Gastrocnemius medialis (tissue), 4 donors: Measurements from ENCODE around the gene RHOF. TPM values are rescaled to one million over a fixed set of nuclear protein-coding genes. Genes with fewer than 3 reads are reported as not detected.

Source experiments
- ATAC-seq, 2 donors: fragments of 150-250 bp; one replicate each; pipeline ENCODE4 v1.9.1; 2016
- DNase-seq, 2 donors: peaks; one replicate each; pipeline ENCODE4 v3.0.0-alpha.2; 2019
- H3K27ac ChIP-seq, 4 donors: fragments of 200-600 bp; sonication (generic); 1 replicate in 1 of 4; 2 replicates in 3 of 4; pipeline ENCODE4 v1.5.1; 2016 to 2018; ENCODE audit warnings: mild to moderate bottlenecking in 2 of 4, moderate library complexity in 1 of 4
- H3K27me3 ChIP-seq, 3 donors: fragments of 200-600 bp; sonication (generic) in 2 of 3; 1 replicate in 1 of 3; 2 replicates in 2 of 3; pipeline versions ENCODE4 v1.5.1 to v1.6.0; 2016 to 2019; ENCODE audit warnings: mild to moderate bottlenecking in 1 of 3, moderate library complexity in 1 of 3
- H3K36me3 ChIP-seq, 2 donors: fragments of 200-600 bp; sonication (generic) in 1 of 2; one replicate each; pipeline ENCODE4 v1.5.1; 2017 to 2018
- H3K4me1 ChIP-seq, 2 donors: fragments of 200-600 bp; sonication (generic) in 1 of 2; one replicate each; pipeline ENCODE4 v1.5.1; 2016 to 2017; ENCODE audit warnings: mild to moderate bottlenecking in 2 of 2
- H3K4me3 ChIP-seq, 4 donors: fragments of 200-600 bp; sonication (generic) in 3 of 4; 1 replicate in 1 of 4; 2 replicates in 3 of 4; pipeline ENCODE4 v1.5.1; 2016 to 2019; ENCODE audit warnings: mild to moderate bottlenecking in 2 of 4
- H3K9me3 ChIP-seq, 3 donors: fragments of 200-600 bp; sonication (generic) in 2 of 3; 1 replicate in 1 of 3; 2 replicates in 2 of 3; pipeline ENCODE4 v1.5.1; 2016 to 2019
- POLR2A ChIP-seq, 2 donors: fragments of 450-650 bp; IDR thresholded peaks; one replicate each; pipeline ENCODE4 v1.6.1; 2017; ENCODE audit warnings: antibody characterized with exemption in 2 of 2, mild to moderate bottlenecking in 2 of 2, moderate library complexity in 2 of 2
- in situ Hi-C, 4 donors: fragments of 200-750 bp; cut with MboI; loops; one replicate each; pipeline versions ENCODE4 v1.15.0 to v1.8.0; 2017; ENCODE audit warnings: low sequenced_read_pairs in 4 of 4
- intact Hi-C: fragments of 100-400 bp; cut with DNase I; formaldehyde crosslinking; loops from one replicate; pipeline ENCODE4 v1.15.1; 2023; ENCODE audit warnings: low total_unique reads
- total RNA-seq, 4 donors: library from RNA; depleted of rRNA; stranded (reverse); fragments of >200 nt; gene quantifications; one replicate each; pipeline versions ENCODE4 v1.1.0 to v1.2.3, GENCODE V29; 2016
- TF ChIP-seq, protein P1 (sequence below), 5 experiments: fragments of 450-650 bp in 3 of 5; fragments of 200-600 bp in 2 of 5; sonication (generic) in 2 of 5; IDR thresholded peaks in 4 of 5; conservative IDR thresholded peaks in 1 of 5; 1 replicate in 4 of 5; 2 replicates in 1 of 5; pipeline ENCODE4 v1.5.1; 2016 to 2019; ENCODE audit warnings: antibody characterized with exemption in 5 of 5, mild to moderate bottlenecking in 3 of 5, moderate library complexity in 3 of 5

Gene RHOF
- total RNA-seq, 4 donors from 2014 or later, result 2.9 to 6.8 (median 4.1) TPM

DNA sequence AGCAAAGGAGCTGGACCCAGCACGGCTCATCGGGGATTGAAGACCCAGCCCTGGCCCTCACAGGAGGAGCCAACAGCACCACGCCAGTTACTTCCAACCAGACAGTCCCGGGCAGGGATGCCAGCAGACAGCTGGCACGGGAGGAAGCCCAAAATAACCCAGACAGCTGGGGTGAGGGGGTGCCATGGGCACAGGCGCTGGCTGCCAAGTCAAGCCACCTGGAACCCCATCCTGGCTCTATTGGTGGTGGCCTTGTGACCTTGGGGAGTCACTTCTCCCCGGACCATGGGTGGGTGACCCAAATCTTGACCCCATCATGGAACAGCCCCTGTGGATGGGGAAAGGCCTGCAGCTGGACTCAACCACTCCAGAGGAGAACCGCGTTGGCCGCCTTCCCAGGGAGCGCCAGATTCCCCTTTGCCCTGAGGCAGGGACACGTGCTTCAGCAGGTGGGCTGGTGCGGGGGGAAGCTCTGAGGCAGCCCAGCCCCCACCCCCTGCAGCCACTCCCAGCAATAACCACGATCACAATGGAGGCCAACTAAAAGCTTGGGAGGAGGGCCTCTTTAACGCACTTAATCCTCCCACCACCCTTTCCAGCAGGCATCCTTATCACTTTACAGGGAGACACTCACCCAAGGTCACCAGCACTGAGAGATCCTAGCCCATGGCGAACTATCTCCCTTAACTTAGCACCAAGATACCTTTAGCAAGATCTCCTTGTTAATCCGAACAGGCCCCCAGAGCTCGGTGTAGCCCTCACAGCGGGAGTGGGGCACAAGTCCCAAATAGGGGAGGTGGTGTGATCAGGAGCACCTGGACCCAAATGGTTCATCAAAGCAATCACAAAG lies 4.7 kb upstream of the RHOF start:
- ATAC-seq (peak; percentile 22 to 31), DNase-seq (peak; percentile 79 to 95)
- Histone ChIP-seq H3K27ac (peak overlapping the region; percentile 97 to 100 (median 99)), H3K9me3 (no peaks in the 10 kb centered on the region), H3K4me1 (peaks cover 56 to 60% of the 10 kb centered on the region in 2 donors), H3K36me3 (no peaks in the 10 kb centered on the region), H3K27me3 (no peaks in the 10 kb centered on the region), H3K4me3 (peak overlapping the region; percentile 72 to 86 (median 78))
- intact Hi-C loops (loop anchor here (1.0 to 5.0 kb wide), 3 partner anchors 7 to 224 kb away; partner anchors contain the start of genes BCL7A and ORAI1), in situ Hi-C loops (loop anchor here in 3 of 4 donors (10.0 kb wide), 2 partner anchors 87 to 103 kb away; partner anchors contain the start of gene PSMD9 (in 3 of the 3))
- peak; percentile 25 to 60 for TF ChIP-seq POLR2A (IDR thresholded peaks at IDR 0.05)
- TF ChIP-seq, protein P1, sequence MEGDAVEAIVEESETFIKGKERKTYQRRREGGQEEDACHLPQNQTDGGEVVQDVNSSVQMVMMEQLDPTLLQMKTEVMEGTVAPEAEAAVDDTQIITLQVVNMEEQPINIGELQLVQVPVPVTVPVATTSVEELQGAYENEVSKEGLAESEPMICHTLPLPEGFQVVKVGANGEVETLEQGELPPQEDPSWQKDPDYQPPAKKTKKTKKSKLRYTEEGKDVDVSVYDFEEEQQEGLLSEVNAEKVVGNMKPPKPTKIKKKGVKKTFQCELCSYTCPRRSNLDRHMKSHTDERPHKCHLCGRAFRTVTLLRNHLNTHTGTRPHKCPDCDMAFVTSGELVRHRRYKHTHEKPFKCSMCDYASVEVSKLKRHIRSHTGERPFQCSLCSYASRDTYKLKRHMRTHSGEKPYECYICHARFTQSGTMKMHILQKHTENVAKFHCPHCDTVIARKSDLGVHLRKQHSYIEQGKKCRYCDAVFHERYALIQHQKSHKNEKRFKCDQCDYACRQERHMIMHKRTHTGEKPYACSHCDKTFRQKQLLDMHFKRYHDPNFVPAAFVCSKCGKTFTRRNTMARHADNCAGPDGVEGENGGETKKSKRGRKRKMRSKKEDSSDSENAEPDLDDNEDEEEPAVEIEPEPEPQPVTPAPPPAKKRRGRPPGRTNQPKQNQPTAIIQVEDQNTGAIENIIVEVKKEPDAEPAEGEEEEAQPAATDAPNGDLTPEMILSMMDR (IDR thresholded peaks at IDR 0.05 in 4 of 5, conservative IDR thresholded peaks at IDR 0.05 in 1 of 5), result peak in 1 of 5 experiments; percentile 11

DNA sequence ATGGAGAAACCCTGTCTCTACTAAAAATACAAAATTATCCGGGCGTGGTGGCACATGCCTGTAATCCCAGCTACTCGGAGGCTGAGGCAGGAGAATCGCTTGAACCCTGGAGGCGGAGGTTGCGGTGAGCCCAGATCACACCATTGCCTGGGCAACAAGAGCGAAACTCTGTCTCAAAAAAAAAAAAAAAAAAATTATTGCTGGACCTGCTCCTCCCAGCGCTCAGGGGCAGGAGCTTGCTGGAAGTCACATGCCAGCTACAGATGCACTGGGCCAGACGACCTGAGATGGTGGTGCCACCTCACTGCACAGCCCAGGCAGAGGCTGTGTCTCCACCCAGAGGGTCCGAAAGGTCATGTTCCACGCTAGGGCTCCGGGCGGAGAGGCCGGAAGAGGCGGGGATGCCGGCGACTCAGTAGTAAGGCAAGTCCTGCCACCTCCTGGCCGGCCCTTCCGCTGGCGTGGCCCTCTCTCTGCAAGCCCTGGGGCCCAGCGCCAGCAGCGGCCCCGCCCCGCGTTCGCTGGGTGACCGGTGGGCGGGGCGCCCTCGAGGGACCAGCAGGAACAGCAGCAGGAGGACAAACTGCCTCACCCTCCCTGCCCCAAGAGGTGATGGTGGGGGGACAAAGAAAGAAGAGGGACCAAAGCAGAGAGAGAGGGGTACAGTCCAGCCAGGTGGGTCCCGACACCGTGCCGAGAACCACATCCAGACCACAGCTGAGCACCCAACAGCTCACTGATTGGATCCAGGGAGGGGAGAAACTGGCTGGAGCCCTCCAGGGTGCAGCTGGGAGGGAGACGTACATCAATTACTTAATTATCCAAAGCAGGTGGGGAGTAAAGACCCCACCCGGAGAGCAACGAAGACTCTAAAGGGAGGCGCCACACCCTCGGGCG lies 3.6 kb upstream of the RHOF start:
- DNase-seq (peak; percentile 91 to 98), ATAC-seq (peak; percentile 15 to 26)
- no peaks in the 10 kb centered on the region for H3K9me3 ChIP-seq
- in situ Hi-C loops, result loop anchor here in 3 of 4 donors (10.0 kb wide), 2 partner anchors 88 to 102 kb away; partner anchors contain the start of gene PSMD9 (in 3 of the 3)
- intact Hi-C loops, result loop anchor here (1.0 to 5.0 kb wide), 3 partner anchors 8 to 225 kb away; partner anchors contain the start of genes BCL7A and ORAI1
- H3K27ac ChIP-seq, result peak overlapping the region; percentile 97 to 100 (median 99)
- peak overlapping the region; percentile 55 to 86 (median 76) for H3K4me3 ChIP-seq
- H3K27me3 ChIP-seq, result no peaks in the 10 kb centered on the region
- TF ChIP-seq, protein P1 (IDR thresholded peaks at IDR 0.05 in 4 of 5, conservative IDR thresholded peaks at IDR 0.05 in 1 of 5), result peak; percentile 9 to 64 (median 34)
- peak; percentile 84 to 91 for TF ChIP-seq POLR2A (IDR thresholded peaks at IDR 0.05)
- H3K4me1 ChIP-seq, result peaks cover 57 to 58% of the 10 kb centered on the region in 2 donors
- no peaks in the 10 kb centered on the region for H3K36me3 ChIP-seq

DNA sequence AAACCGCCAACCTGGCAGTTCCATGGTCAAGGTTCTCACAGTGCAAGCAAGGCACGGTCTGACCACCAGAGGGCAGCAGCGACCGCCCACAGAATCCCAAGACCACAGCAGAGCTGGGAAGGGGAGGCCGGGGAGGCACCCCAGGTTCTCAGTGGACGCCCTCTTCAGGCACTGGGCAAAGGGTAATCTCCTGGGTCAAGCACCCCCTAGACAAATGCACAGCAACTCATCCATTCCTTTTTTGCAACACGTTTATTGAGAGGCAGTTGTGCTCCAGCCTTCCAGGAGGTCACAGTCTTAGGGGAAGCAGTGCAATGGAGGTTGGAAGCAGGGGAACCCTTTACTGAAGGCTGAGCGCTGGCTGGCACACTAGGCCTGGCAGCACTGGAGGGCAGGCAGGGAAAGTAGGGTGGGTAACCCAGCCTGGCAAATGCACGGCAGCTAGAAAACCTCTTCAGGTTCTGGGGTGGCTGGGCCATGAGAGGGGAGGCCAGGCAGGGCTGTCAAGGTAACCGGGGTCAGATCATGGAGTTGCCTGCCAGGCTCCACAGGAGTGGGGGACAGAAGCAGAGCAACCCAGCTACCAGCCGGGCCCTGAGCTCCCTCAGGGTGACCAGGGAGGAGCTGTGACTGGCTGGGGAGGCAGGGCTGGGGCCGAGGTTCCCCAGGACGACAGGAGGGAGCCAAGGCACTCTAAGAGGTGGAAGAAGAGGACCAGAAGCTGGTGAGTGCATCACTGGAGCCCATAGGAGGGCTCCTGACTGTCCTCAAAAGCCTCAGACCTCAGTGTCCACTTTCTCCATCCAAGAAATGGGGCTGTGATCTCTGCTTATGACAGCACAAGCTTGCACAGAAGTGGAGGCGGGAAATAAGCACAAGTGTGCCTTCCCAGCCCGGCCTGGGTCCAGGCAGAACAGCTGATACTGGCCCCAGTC lies 1.8 kb upstream of the RHOF start:
- ATAC-seq (peak; percentile 30 to 39), DNase-seq (peak; percentile 70 to 88)
- H3K4me3 ChIP-seq, result peak overlapping the region; percentile 15 to 86 (median 45)
- H3K9me3 ChIP-seq, result no peaks in the 10 kb centered on the region
- no peaks in the 10 kb centered on the region for H3K27me3 ChIP-seq
- H3K27ac ChIP-seq, result peak overlapping the region; percentile 97 to 100 (median 99)
- H3K36me3 ChIP-seq, result no peaks in the 10 kb centered on the region
- in situ Hi-C loops, result loop anchor here in 3 of 4 donors (10.0 kb wide), 2 partner anchors 90 to 100 kb away; partner anchors contain the start of gene PSMD9 (in 3 of the 3)
- peaks cover 53 to 57% of the 10 kb centered on the region in 2 donors for H3K4me1 ChIP-seq
- no peak for TF ChIP-seq POLR2A (IDR thresholded peaks at IDR 0.05)
- TF ChIP-seq, protein P1 (IDR thresholded peaks at IDR 0.05 in 4 of 5, conservative IDR thresholded peaks at IDR 0.05 in 1 of 5), result peak; percentile 96 to 99 (median 98)
- intact Hi-C loops, result loop anchor here (1.0 to 5.0 kb wide), 5 partner anchors 17 to 227 kb away; partner anchors contain the start of genes BCL7A, ORAI1 and TMEM120B
